ENCODE results near the gene KCNA1.

KCNA1 gene

GRCh38 chr12:4894019-4894418, 15.7 kb upstream of the KCNA1 start:
- H3K36me3 Mint-ChIP-seq (ENCODE audit: low read depth): no peaks in the 10 kb centered on the region
- H3K4me1 Mint-ChIP-seq (ENCODE audit: low read depth): no peaks in the 10 kb centered on the region
- no peak overlapping the region for H3K4me3 Mint-ChIP-seq
- H3K9me3 Mint-ChIP-seq: no peaks in the 10 kb centered on the region
- no peak overlapping the region for H3K27ac Mint-ChIP-seq
- H3K27me3 Mint-ChIP-seq (ENCODE audit: low read depth): peaks cover 19% of the 10 kb centered on the region

DNA sequence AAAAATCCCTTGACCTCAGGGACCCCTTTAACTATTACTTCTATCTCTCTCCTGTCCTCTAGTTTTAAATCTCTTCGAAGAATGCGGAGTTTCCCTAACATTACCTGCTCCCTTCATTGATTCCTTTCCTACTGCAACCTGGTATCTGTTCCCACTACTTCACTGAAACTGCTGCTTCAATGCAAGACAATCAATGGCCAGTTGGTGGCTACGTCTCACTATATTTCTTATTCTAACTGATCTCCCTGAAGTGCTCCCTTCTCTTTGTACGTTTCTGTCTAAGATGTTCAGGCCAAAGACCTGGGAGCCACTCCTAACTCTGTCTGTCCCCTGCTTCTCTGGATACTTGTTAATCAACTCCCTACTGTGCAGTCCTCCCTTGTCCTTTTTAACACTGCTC, 10.3 kb upstream of the KCNA1 start:
- H3K27ac Mint-ChIP-seq: no peak overlapping the region
- no peaks in the 10 kb centered on the region for H3K9me3 Mint-ChIP-seq
- no peak overlapping the region for H3K4me3 Mint-ChIP-seq
- H3K27me3 Mint-ChIP-seq (ENCODE audit: low read depth): peaks cover 34% of the 10 kb centered on the region
- H3K36me3 Mint-ChIP-seq (ENCODE audit: low read depth): no peaks in the 10 kb centered on the region
- no peaks in the 10 kb centered on the region for H3K4me1 Mint-ChIP-seq (ENCODE audit: low read depth)

DNA sequence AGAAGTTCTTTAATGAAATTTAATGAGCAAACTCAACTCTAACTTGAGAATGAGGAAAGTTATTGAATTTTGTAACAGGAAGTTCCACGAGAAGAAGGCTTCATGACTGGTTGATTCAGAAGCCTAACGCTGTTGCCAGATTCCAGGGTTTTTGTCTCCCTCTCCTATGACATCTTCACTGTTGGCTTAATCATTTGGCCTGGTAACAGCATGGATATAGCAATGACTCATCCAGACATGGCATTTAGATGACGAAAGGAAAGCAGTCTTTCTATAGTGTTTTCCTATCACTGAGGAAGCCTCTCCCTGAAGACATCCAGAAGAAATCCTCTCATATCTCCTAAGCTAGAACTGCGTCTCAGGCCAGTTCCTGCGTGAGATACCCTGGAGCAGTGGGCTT, 9.4 kb upstream of the KCNA1 start:
- Mint-ChIP-seq H3K4me3 (no peak overlapping the region), H3K27ac (no peak overlapping the region), H3K9me3 (no peaks in the 10 kb centered on the region), H3K4me1 (ENCODE audit: low read depth) (no peaks in the 10 kb centered on the region), H3K36me3 (ENCODE audit: low read depth) (no peaks in the 10 kb centered on the region), H3K27me3 (ENCODE audit: low read depth) (peaks cover 37% of the 10 kb centered on the region)

- H3K36me3 Mint-ChIP-seq (ENCODE audit: low read depth): no peaks in the 10 kb centered on the region
- peaks cover 35% of the 10 kb centered on the region for H3K27me3 Mint-ChIP-seq (ENCODE audit: low read depth)
- H3K9me3 Mint-ChIP-seq: no peaks in the 10 kb centered on the region
- H3K27ac Mint-ChIP-seq: no peak overlapping the region
- no peak overlapping the region for H3K4me3 Mint-ChIP-seq
- H3K4me1 Mint-ChIP-seq (ENCODE audit: low read depth): peaks cover 4% of the 10 kb centered on the region
Measured at GRCh38 chr12:4905316-4905715, 4.4 kb upstream of the KCNA1 start.

DNA sequence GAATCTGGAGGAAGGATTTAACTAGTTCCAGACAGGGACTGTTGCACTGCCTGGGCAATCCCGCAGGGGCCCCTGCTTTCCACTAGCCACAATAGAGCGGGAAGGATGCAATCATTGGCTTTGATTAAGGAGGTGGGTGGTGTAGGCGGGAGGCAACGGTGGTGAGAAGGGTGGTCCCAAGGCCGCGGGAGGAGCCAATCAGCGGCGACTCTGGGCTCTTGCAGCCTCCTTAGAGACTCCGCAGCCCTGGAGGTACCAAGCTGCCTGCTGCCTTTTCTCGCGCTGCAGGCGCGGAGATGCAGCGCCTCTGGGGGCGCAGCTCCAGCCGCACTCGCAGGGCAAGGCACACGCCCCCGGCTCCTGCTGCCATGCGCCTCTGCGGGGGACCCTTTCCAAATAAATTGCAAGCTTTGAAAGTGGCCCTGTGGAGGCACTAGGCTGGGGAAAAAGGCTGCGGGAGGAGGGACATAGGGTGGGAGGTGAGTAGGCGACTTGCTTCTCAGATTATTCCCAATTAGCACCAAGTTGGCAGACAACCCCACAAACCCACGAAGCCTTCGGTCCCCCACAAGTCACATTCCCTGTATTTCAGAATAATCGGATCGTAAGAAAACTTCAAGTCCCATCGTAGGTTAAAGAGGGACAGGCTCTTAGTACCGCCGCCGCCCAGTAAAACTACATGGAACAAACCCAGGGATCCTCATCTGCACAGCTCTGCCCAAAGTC, 858 bp upstream of the KCNA1 start:
- Mint-ChIP-seq H3K9me3 (no peaks in the 10 kb centered on the region), H3K4me3 (peak overlapping the region; percentile 41), H3K27ac (no peak overlapping the region), H3K27me3 (ENCODE audit: low read depth) (peaks cover 33% of the 10 kb centered on the region), H3K4me1 (ENCODE audit: low read depth) (peaks cover 9% of the 10 kb centered on the region), H3K36me3 (ENCODE audit: low read depth) (no peaks in the 10 kb centered on the region)

DNA sequence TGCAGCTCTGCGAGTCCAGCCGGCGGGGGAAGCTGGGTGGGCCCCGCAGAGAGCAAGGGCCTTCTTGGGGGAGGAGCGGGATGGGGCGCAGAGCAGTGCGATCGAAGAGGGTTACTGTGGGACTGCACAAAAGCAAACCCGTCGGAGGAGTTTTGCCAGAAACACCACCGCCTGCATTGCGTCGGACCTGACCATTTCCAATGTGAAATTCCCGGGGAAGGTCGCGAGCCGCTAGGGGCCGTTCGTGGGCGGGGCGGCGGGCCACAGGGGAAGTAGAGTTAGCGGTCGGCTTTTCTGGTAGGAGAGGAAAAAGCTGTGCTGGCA, 333 bp upstream of the KCNA1 start:
- Mint-ChIP-seq H3K9me3 (no peaks in the 10 kb centered on the region), H3K4me3 (peak overlapping the region; percentile 41), H3K27me3 (ENCODE audit: low read depth) (peaks cover 35% of the 10 kb centered on the region), H3K36me3 (ENCODE audit: low read depth) (no peaks in the 10 kb centered on the region), H3K4me1 (ENCODE audit: low read depth) (peaks cover 9% of the 10 kb centered on the region), H3K27ac (no peak overlapping the region)

DNA sequence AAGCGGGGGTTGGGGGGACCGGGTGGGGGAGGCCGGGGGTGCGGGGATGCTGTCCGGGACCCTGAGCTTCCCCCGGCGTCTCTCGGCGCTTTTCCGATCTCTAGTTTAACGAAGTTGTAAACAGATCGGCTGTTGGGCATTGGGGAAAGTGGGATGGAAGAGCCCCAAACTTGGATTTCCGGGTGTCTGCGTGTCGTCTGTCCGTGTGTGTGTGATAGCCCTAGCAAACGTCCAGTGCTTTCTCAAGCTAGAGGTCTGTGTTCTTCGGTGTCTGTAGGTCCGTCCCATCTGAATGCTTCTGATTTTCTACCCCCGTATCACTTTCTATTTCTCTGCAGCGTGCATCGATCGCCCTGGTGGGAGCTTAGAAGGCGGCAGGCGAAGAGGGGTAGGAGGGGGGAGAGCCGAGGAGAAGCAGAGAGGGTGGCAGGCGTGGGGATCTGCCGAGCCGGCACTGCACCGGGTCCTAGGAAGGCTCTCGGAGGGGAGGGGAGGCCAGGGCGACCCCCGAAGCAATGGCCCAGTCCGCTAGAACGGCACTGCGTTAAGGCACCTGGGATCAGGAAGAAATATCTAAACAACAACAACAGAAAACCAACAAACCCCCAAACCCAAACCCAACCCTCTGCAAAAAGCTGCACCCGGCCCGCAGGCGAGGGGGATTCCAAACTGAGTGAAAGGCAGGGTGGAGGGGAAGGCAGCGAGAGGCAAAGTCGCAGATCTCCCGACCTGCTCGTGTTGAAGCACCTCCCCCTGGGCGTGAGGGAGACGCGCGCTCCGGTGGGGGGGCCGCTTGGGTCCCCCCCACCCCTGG, 1.0 kb downstream of the KCNA1 start:
- Mint-ChIP-seq H3K4me3 (peak overlapping the region; percentile 86), H3K36me3 (ENCODE audit: low read depth) (no peaks in the 10 kb centered on the region), H3K27me3 (ENCODE audit: low read depth) (peaks cover 44% of the 10 kb centered on the region), H3K4me1 (ENCODE audit: low read depth) (peaks cover 9% of the 10 kb centered on the region), H3K27ac (no peak overlapping the region), H3K9me3 (no peaks in the 10 kb centered on the region)

- H3K4me3 Mint-ChIP-seq: peak overlapping the region; percentile 41
- peaks cover 9% of the 10 kb centered on the region for H3K4me1 Mint-ChIP-seq (ENCODE audit: low read depth)
- no peak overlapping the region for H3K27ac Mint-ChIP-seq
Measured at GRCh38 chr12:4911316-4911994, 1.8 kb downstream of the KCNA1 start.

GRCh38 chr12:4914720-4915119, 5.0 kb downstream of the KCNA1 start:
- Mint-ChIP-seq H3K9me3 (no peaks in the 10 kb centered on the region), H3K4me3 (no peak overlapping the region), H3K27me3 (ENCODE audit: low read depth) (peaks cover 79% of the 10 kb centered on the region)

More at GRCh38 chr12:4911316-4911994, 1.8 kb downstream of the KCNA1 start:
- Mint-ChIP-seq H3K9me3 (no peaks in the 10 kb centered on the region), H3K27me3 (ENCODE audit: low read depth) (peaks cover 52% of the 10 kb centered on the region), H3K36me3 (ENCODE audit: low read depth) (no peaks in the 10 kb centered on the region)

GRCh38 chr12:4915752-4916151, 6.0 kb downstream of the KCNA1 start:
- no peak overlapping the region for H3K27ac Mint-ChIP-seq
- no peak overlapping the region for H3K4me3 Mint-ChIP-seq
- H3K36me3 Mint-ChIP-seq (ENCODE audit: low read depth): no peaks in the 10 kb centered on the region
- no peaks in the 10 kb centered on the region for H3K9me3 Mint-ChIP-seq
- peaks cover 75% of the 10 kb centered on the region for H3K27me3 Mint-ChIP-seq (ENCODE audit: low read depth)
- H3K4me1 Mint-ChIP-seq (ENCODE audit: low read depth): peaks cover 2% of the 10 kb centered on the region

More at GRCh38 chr12:4914720-4915119, 5.0 kb downstream of the KCNA1 start:
- no peak overlapping the region for H3K27ac Mint-ChIP-seq
- H3K4me1 Mint-ChIP-seq (ENCODE audit: low read depth): peaks cover 7% of the 10 kb centered on the region
- no peaks in the 10 kb centered on the region for H3K36me3 Mint-ChIP-seq (ENCODE audit: low read depth)

- Mint-ChIP-seq H3K36me3 (ENCODE audit: low read depth) (no peaks in the 10 kb centered on the region), H3K27ac (no peak overlapping the region), H3K4me3 (no peak overlapping the region), H3K9me3 (no peaks in the 10 kb centered on the region), H3K27me3 (ENCODE audit: low read depth) (peaks cover 65% of the 10 kb centered on the region), H3K4me1 (ENCODE audit: low read depth) (no peaks in the 10 kb centered on the region)
Measured at GRCh38 chr12:4918950-4919660, 9.4 kb downstream of the KCNA1 start.

DNA sequence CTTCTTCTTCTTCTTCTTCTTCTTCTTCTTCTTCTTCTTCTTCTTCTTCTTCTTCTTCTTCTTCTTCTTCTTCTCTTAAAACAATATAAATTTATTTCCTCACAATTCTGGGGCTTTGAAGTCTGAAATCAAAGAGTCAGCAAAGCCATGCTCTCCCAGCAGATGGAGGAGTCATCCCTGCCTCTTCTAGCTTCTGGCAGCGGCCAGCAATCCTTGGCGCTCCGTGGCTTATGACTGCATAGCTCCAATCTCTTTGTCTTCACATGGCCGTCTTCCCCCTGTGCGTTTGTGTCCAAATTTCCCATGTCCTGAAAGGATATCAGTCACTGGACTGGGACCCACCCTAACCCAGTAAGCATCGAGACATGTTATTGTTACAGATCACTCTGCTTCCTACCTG, 22.9 kb downstream of the KCNA1 start:
- Mint-ChIP-seq H3K4me1 (ENCODE audit: low read depth) (peaks cover 2% of the 10 kb centered on the region), H3K9me3 (no peaks in the 10 kb centered on the region), H3K4me3 (no peak overlapping the region), H3K27ac (no peak overlapping the region), H3K27me3 (ENCODE audit: low read depth) (peaks cover 34% of the 10 kb centered on the region), H3K36me3 (ENCODE audit: low read depth) (no peaks in the 10 kb centered on the region)

DNA sequence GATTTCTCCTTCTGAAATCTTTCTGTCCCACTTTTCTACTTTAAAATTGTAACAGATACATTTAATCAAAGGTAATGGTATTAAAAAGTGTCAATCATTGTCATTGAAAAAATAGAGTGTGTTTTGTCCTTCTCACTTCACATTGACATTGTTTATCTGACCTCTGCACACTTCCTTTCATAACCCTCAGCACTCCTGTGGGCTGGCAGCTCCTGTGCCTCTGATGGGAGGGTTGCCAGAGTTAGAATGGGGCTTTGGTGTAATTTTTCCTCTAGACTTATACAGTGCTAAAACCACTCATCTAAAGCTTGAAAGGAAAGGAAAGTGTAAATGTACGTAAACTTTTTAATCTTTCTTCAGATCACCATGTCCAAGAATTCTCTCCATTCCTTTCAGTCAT, 23.7 kb downstream of the KCNA1 start:
- Mint-ChIP-seq H3K27me3 (ENCODE audit: low read depth) (peaks cover 31% of the 10 kb centered on the region), H3K9me3 (no peaks in the 10 kb centered on the region), H3K27ac (no peak overlapping the region), H3K36me3 (ENCODE audit: low read depth) (no peaks in the 10 kb centered on the region), H3K4me1 (ENCODE audit: low read depth) (peaks cover 2% of the 10 kb centered on the region), H3K4me3 (no peak overlapping the region)

GRCh38 chr12:4934407-4935035, 24.8 kb downstream of the KCNA1 start:
- Mint-ChIP-seq H3K4me1 (ENCODE audit: low read depth) (peaks cover 2% of the 10 kb centered on the region), H3K27ac (no peak overlapping the region)

More at GRCh38 chr12:4934407-4935035, 24.8 kb downstream of the KCNA1 start:
- H3K4me3 Mint-ChIP-seq: no peak overlapping the region
- H3K9me3 Mint-ChIP-seq: no peaks in the 10 kb centered on the region
- no peaks in the 10 kb centered on the region for H3K36me3 Mint-ChIP-seq (ENCODE audit: low read depth)
- peaks cover 24% of the 10 kb centered on the region for H3K27me3 Mint-ChIP-seq (ENCODE audit: low read depth)

Data from T-helper 1 cell treated with Interleukin-12 subunit alpha and Interleukin-12 subunit beta and Interleukin-4 antibody, amounts not matched to agents 30 μg/mL and 1 μg/mL, for 36 hours (primary cell).